Upper lobe of left lung (tissue), 4 donors: Measurements from ENCODE around the gene PCMTD2.

ENCODE experiments used
- CTCF ChIP-seq, 6 experiments: fragments of 450-650 bp in 4 of 6; fragments of 200-600 bp in 2 of 6; sonication (generic) in 2 of 6; IDR thresholded peaks; one replicate each; pipeline ENCODE4 v1.5.1; 2016 to 2019; ENCODE audit warnings: antibody characterized with exemption in 6 of 6
- EP300 ChIP-seq, 4 donors: sonication (generic); formaldehyde crosslinking; IDR thresholded peaks; one replicate each; pipeline ENCODE4 v1.5.1; 2017; ENCODE audit warnings: antibody characterized with exemption in 4 of 4, control low read depth in 2 of 4
- POLR2A ChIP-seq, 4 donors: fragments of 450-650 bp; IDR thresholded peaks; one replicate each; pipeline ENCODE4 v1.5.1; 2016 to 2017; ENCODE audit warnings: antibody characterized with exemption in 4 of 4, mild to moderate bottlenecking in 2 of 4
- POLR2AphosphoS5 ChIP-seq, 2 donors: sonication (generic); formaldehyde crosslinking; IDR thresholded peaks; one replicate each; pipeline ENCODE4 v1.5.1; 2017; ENCODE audit warnings: antibody characterized with exemption in 2 of 2

DNA sequence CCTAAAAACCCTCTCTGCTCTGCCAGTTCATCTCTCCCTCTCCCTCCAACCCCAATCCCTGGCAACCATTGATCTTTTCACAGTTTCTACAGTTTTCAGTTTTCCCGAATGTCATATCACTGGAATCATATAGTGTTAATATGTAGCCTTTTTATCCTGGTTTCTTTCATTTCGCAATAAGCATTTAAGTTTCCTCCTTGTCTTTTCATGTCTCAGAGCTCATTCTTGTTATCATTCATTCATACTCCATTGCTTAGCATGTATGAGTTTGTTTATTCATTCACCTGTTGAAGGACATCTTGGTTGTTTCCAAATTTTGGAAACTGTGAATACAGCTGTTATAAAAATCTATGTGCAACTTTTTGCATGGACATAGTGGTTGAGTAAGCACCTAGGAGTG is 5.5 kb upstream of the PCMTD2 start:
- TF ChIP-seq CTCF (IDR thresholded peaks at IDR 0.05) = no peak
- TF ChIP-seq POLR2A (IDR thresholded peaks at IDR 0.05) = no peak
- no peak for TF ChIP-seq POLR2AphosphoS5 (IDR thresholded peaks at IDR 0.05)
- TF ChIP-seq EP300 (IDR thresholded peaks at IDR 0.05) = no peak
